C4-2B (cell line): ENCODE measurements around the gene DCHS1.

Experiments used
- ZFX ChIP-seq: fragments of 450-650 bp; IDR thresholded peaks from 2 replicates; pipeline ENCODE4 v1.6.1; 2017
- TF ChIP-seq, protein P1 (sequence below): fragments of 450-650 bp; conservative IDR thresholded peaks from 2 replicates; pipeline ENCODE4 v1.5.1; 2017; ENCODE audit warnings: mild to moderate bottlenecking

DNA sequence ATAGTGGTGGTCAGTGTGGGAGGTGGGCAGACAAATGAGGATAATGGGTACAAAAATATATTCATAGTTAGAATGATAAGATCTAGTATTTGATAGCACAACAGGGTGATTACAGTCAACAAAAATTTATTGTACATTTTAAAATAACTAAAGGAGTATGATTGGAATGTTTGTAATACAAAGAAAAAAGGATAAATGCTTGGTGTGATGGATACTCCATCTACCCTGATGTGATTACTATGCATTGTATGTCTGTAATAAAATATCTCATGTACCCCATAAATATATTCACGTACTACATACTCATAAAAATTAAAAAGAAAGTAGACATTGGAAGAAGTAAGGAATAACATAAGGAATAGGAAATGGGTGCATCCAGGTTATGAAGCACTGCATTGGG is 67.6 kb downstream of the DCHS1 start:
- TF ChIP-seq, protein P1, sequence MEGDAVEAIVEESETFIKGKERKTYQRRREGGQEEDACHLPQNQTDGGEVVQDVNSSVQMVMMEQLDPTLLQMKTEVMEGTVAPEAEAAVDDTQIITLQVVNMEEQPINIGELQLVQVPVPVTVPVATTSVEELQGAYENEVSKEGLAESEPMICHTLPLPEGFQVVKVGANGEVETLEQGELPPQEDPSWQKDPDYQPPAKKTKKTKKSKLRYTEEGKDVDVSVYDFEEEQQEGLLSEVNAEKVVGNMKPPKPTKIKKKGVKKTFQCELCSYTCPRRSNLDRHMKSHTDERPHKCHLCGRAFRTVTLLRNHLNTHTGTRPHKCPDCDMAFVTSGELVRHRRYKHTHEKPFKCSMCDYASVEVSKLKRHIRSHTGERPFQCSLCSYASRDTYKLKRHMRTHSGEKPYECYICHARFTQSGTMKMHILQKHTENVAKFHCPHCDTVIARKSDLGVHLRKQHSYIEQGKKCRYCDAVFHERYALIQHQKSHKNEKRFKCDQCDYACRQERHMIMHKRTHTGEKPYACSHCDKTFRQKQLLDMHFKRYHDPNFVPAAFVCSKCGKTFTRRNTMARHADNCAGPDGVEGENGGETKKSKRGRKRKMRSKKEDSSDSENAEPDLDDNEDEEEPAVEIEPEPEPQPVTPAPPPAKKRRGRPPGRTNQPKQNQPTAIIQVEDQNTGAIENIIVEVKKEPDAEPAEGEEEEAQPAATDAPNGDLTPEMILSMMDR = no peak
- TF ChIP-seq ZFX = no peak
